Activated CD4-positive, alpha-beta T cell treated with anti-CD3 and anti-CD28 coated beads, Interleukin-2, amount 50 U/mL, for 16 hours (primary cell): ENCODE results near the gene H1-8.
"Not testable (repeated sequence)": the region's sequence is repeated elsewhere in the genome, so short reads cannot be mapped to it uniquely, and the experiment has no call there.

Experiments used
- DNase-seq: peaks from one replicate; pipeline ENCODE4 v3.0.0-alpha.2; 2020

The H1-8 gene, protein sequence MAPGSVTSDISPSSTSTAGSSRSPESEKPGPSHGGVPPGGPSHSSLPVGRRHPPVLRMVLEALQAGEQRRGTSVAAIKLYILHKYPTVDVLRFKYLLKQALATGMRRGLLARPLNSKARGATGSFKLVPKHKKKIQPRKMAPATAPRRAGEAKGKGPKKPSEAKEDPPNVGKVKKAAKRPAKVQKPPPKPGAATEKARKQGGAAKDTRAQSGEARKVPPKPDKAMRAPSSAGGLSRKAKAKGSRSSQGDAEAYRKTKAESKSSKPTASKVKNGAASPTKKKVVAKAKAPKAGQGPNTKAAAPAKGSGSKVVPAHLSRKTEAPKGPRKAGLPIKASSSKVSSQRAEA

GRCh38 chr3:129543156-129543790 is at the start of gene H1-8:
H1-8 (plus strand) TSS chr3:129543175; CDS start chr3:129543219, 44 bp downstream.
- no peak for DNase-seq

DNA sequence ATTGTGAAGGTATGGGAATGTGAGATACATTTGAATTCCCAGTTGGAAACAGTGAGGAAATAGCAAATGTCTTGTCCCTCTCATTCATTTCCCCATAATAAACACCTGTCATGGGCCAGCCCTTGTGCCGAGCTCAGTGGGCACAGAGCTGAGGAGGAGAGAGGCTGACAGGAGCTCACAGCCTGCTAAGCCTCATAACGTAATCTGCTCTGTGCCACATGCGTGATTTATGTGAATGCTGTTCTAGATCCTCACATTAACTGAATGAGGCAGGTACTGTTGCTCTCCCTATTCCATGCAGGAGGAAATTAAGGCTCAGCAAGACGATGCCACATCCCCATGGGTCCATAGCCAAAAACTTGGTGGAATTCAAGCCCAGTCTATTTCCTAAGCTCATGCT is 49.8 kb upstream of the H1-8 start:
- DNase-seq, result no peak

GRCh38 chr3:129494499-129494898 is 48.5 kb upstream of the H1-8 start:
- not testable (repeated sequence) for DNase-seq

DNA sequence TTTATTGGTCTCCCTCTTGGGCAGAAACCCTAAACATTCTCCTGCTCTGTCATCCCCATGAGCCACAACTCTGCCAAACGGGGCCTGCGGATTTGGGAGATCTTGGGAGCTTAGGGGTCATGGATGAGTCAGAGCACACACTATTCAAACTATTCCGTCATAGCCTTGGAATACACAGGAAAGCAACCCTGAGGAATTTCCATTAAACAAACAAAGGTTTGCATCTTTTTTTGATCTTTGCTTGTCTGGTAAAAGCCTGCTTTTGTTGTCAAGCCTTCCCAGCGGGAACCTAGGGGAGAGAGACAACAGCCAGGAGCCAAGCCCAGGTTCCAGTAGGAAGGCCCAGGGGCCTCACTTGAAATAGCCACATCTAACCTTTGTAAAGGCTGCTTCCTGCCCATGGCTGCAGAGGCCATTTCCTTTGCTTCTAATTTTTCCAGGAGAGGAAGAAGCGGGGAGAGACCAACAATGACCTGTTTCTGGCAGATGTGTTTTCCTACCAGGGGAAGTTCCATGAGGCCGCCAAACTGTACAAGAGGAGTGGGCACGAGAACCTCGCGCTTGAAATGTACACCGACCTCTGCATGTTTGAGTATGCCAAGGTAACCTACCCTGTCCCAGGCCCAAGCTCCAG is 47.9 kb upstream of the H1-8 start:
- DNase-seq, result not testable (repeated sequence)

GRCh38 chr3:129497876-129498275 is 45.1 kb upstream of the H1-8 start:
- not testable (repeated sequence) for DNase-seq

DNA sequence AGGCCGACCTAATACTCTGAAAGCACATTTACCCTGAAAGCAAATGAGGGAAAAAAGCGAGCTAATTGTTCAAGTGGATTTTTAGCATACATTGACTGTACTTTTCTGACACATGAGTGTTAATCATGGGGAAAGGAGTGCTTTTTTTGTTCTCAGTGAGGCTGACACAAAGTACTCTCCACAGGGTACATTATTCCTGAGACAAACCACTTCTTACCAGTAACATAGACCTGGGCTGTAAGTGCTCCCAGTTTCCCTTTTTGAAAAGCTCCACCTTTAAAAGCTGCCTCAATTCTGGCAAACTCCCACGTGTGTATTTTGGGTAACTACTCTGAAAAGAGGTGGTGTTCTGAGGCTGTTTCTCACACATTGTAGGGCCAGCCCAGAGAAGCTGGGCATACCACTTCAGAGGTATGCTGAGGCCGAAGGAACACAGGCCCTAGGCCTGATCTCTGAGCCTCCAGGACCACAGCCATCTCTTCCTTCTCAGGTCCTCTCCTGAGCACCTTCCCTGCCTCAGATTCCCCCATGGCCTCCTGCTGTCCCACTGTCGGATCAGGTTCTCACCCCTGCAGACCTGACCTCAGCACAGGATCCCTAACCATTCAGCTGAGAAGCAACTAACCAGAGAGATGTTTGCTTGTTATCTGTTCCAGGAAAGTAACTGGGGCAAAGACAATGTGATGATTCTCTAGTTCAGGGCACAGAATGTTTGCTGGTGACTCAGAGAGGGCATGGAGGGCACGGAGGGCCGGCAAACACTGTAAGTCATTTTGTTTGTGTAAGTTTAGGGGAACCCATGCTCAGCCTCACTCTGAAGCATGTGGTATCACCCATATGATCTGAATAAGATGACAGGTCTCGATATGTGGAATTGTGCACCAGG is 44.1 kb upstream of the H1-8 start:
- not testable (repeated sequence) for DNase-seq

GRCh38 chr3:129499604-129500333 is 43.2 kb upstream of the H1-8 start:
- DNase-seq, result not testable (repeated sequence)

- no peak for DNase-seq
Measured at GRCh38 chr3:129500334-129500658, 42.7 kb upstream of the H1-8 start.

GRCh38 chr3:129501630-129502029 is 41.3 kb upstream of the H1-8 start:
- DNase-seq, result no peak

DNA sequence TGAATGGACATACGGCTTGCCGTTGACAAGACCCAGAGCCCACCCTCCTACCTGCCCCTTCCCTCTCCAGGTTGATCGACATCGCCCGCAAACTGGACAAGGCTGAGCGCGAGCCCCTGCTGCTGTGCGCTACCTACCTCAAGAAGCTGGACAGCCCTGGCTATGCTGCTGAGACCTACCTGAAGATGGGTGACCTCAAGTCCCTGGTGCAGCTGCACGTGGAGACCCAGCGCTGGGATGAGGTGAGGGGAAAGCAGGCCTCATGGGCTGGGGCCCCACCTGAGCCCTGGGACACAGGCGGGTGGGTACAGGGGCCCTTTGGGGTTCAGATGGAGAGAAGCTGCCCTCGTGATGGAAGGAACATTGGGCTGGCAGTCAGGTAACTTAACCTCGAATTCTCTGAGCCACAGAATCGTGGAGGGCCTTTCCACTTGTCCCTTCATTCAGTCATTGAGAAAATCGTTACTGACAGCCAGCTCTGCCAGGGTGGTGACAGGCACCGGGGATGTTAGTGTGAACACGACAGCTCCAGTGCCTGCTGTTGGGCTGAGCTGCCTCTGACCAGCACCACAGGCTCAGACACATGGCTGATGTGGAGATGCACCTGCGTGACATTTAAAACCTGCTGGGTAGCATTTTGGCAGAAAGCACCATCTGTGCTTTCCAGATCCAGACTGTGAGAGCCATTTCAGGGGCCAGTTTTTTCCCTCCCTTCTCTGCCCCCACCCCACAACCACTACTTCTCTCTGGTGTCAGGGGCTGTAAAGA is 40.1 kb upstream of the H1-8 start:
- no peak for DNase-seq

DNA sequence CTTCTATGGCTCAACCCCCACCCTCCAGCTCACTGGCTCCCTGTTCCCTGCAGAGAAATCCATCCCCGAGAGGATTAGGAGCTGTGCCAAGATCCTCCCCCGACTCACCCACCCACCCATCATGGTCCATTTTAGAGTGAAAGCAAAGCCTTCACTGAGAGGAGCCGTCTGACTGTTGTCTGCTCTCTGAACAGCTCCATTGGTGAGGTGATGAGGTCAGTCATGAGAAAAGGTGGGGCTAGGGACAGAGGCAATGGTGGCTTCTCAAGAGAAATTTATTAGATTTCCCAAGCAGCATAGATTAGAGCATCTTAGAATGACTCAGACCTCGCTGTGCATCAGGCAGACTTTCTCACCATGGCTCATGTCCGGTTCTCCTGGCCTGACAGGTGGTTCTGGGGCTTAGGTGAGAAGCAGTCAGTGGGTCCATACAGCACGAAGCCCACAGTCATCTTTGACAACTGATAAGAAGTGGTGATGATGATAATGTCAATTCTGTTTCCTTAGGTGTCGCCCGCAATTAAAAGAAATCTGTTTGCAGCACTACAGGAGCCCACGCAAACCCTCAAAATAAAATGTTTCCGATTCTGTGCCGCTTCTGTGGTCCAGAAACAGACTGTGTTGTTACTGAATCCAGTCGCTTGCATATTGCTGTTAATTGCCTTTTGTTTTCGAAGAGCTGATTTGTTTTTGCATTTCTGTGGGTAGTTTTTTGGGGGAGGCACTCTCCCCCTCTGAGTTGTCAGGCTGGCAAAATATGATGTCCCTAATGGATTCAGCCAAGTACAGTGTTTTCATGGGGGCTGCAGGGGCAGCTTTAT is 39.3 kb upstream of the H1-8 start:
- no peak for DNase-seq

DNA sequence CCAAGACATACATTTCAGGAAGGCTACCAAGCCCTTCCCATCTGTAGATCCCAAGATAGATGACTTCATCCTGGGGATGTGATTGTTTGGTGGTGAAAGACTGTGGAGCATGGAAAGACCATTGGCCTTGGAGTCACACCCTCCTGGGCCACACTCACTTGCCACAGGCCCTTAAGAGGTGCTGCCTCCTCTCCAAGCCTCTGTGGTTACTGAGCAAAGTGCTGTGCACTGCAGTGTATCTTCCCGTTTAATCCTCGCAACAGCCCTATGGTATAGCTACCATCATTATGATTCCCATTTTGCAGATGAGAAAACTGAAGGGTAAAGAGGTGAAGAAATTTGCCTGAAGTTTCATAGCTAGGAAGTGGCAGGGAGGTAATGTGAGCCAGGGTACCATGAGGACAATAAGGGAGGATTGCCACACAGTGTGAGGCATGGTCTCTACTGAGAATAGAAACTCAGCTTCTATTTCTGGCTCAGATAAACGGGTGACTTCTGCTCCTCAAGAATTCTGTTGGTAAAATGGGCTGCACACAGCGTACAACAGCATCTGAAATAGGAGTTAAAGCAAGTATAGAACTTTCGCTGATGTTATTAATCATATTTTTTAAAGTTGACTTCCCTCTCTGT is 38.4 kb upstream of the H1-8 start:
- DNase-seq, result no peak

- no peak for DNase-seq
Measured at GRCh38 chr3:129505341-129505740, 37.6 kb upstream of the H1-8 start.

DNA sequence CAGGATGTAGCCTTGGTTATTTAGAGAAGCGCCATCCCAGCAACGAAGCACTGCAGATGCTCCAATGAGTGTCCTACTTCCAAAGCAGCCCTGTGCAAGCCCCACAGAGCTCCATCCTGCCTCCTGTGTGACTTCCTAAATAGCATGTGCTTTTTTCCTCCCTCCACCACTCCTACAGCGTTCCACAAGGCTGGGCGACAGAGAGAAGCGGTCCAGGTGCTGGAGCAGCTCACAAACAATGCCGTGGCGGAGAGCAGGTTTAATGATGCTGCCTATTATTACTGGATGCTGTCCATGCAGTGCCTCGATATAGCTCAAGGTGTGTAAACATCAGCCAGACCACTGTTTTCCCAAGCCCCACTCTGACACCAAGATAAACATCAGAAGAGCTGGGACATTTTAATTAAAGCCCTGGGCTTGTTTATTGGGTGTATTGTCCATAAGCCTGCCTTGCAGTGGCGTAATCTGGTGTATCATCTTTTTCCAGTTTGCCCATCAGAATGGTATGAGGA is 36.7 kb upstream of the H1-8 start:
- no peak for DNase-seq

GRCh38 chr3:129507181-129507831 is 35.7 kb upstream of the H1-8 start:
- DNase-seq, result no peak

DNA sequence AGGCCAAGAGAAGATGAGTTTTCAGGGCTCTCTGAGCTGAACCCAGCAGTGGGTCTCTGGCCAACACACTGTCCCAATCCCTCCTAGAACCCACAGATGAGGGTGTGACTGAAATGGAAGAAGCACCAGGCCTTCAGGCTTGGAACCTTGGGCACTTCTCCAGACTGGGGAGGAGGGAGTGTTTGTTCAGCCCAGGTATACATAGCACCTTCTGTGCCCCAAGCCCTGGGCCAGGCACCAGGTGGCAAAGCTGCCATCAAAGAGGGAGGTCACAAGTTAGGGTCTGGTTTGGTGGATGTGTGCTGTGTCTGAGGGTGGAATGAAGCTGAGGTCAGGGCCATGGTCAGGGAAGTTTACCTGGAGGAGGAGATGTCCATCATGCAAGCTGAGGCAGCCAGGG is 30.4 kb upstream of the H1-8 start:
- no peak for DNase-seq

DNA sequence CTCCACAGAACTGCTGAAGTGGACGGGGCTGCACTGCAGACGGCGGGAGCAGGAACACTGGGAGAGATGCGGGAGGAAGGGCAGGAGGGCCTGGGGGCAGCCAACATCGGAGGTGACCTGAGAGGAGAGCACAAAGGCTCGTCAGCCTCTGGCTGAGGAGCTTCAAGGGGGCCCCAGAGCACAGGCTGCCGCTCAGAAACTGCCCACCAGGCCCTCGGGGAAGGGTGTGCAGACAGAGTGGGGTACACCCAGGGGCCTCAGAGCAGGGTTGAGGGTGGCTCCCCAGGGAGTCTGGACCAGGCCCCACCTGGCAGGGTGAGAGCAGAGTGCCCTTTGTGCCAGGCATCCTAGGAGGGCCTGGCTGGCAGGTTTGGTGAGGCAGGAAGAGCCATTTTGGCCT is 29.3 kb upstream of the H1-8 start:
- no peak for DNase-seq

DNA sequence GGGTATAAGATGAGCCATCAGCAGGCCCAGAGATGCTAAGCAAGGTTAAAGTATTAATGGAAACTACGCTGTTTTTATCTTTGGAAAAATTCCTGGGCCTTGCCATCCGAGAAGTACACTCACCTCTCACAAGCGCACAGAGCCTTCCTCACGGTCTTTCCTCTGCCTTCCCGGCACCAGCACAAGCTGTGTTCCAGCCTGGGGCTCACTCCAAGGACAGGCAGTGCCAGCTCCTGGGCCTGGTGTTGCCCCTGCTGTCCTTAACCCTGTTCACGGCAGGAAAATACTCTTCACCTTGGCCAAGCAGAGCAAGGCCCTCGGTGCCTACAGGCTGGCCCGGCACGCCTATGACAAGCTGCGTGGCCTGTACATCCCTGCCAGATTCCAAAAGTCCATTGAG is 28.9 kb upstream of the H1-8 start:
- no peak for DNase-seq

- no peak for DNase-seq
Measured at GRCh38 chr3:129514563-129514962, 28.4 kb upstream of the H1-8 start.
